Activated T-helper 1 cell treated with anti-CD3 and anti-CD28 coated beads, Interleukin-12 subunit alpha, Interleukin-12 subunit beta, Interleukin-2, Interleukin-4 antibody, amounts not matched to agents 30 ng/mL and 10 ng/mL and 1 ng/mL, durations not matched to agents 14 hours and 24 hours and 36 hours (primary cell): ENCODE measurements around the gene ZDHHC11B. TPM values are rescaled to one million over a fixed set of nuclear protein-coding genes. Genes with fewer than 3 reads are reported as not detected.
"Not testable (repeated sequence)": the region's sequence is repeated elsewhere in the genome, so short reads cannot be mapped to it uniquely, and the experiment has no call there.

ENCODE experiments used
- DNase-seq: peaks from one replicate; pipeline ENCODE4 v3.0.0; 2021; ENCODE audit warnings: low spot score
- H3K27ac Mint-ChIP-seq: one replicate; pipeline ENCODE4 v1.8.0; 2021; ENCODE audit warnings: mild to moderate bottlenecking, mixed read lengths
- H3K27me3 Mint-ChIP-seq: one replicate; pipeline ENCODE4 v1.8.0; 2022; ENCODE audit warnings: mild to moderate bottlenecking, moderate library complexity, mixed read lengths; ENCODE audit not compliant: insufficient read depth
- H3K36me3 Mint-ChIP-seq: one replicate; pipeline ENCODE4 v1.8.0; 2021; ENCODE audit warnings: low read depth, mixed read lengths
- H3K4me1 Mint-ChIP-seq: one replicate; pipeline ENCODE4 v1.8.0; 2021; ENCODE audit warnings: low read depth, mixed read lengths
- H3K4me3 Mint-ChIP-seq: one replicate; pipeline ENCODE4 v1.8.0; 2021; ENCODE audit warnings: mild to moderate bottlenecking, moderate library complexity, mixed read lengths
- H3K9me3 Mint-ChIP-seq: one replicate; pipeline ENCODE4 v1.8.0; 2021; ENCODE audit warnings: mixed read lengths
- intact Hi-C: fragments of 100-400 bp; cut with micrococcal nuclease; formaldehyde crosslinking; loops from one replicate; pipeline ENCODE4 v1.15.1; 2024
- total RNA-seq: library from RNA; stranded (reverse); gene quantifications from 2 replicates; pipeline ENCODE4 v1.2.3, GENCODE V29; 2022

The ZDHHC11B gene
- total RNA-seq, 1 donor from 2014 or later: not detected

DNA sequence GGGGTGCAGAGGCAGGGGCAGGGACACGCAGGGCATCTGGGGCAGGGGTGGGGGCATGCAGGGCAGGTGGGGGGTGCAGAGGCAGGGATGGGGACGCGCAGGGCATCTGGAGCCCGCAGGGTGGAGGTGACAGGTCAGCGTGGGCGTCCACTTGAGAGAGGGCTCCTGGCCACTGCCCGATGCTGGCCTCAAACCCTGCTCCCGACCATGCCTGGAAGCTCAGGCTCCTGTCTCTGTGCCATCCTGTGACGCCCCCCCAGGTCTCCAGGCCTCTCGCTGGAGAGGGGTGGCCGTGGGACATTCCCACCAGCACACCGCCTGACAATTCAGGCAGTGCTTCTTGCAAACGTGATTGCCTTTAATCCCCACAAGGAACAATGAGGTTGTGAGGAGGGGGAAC is 33.0 kb downstream of the ZDHHC11B start:
- intact Hi-C loops: no loop called here
- Mint-ChIP-seq H3K36me3 (no peaks in the 10 kb centered on the region), H3K9me3 (no peaks in the 10 kb centered on the region), H3K27ac (no peak overlapping the region), H3K27me3 (no peaks in the 10 kb centered on the region), H3K4me1 (no peaks in the 10 kb centered on the region), H3K4me3 (no peak overlapping the region)
- DNase-seq: no peak

- H3K9me3 Mint-ChIP-seq, H3K4me3 Mint-ChIP-seq, DNase-seq, H3K4me1 Mint-ChIP-seq, H3K27me3 Mint-ChIP-seq, intact Hi-C loops, H3K36me3 Mint-ChIP-seq, H3K27ac Mint-ChIP-seq: not testable (repeated sequence)
Measured at GRCh38 chr5:750226-750625, 34.3 kb downstream of the ZDHHC11B start.

GRCh38 chr5:749101-749670 is 35.3 kb downstream of the ZDHHC11B start:
- no peaks in the 10 kb centered on the region for H3K4me1 Mint-ChIP-seq
- H3K27ac Mint-ChIP-seq: no peak overlapping the region
- no peaks in the 10 kb centered on the region for H3K36me3 Mint-ChIP-seq
- no peaks in the 10 kb centered on the region for H3K27me3 Mint-ChIP-seq
- intact Hi-C loops: no loop called here
- no peak for DNase-seq
- H3K4me3 Mint-ChIP-seq: no peak overlapping the region
- no peaks in the 10 kb centered on the region for H3K9me3 Mint-ChIP-seq

- H3K9me3 Mint-ChIP-seq, H3K27ac Mint-ChIP-seq, H3K4me1 Mint-ChIP-seq, DNase-seq, H3K4me3 Mint-ChIP-seq, H3K36me3 Mint-ChIP-seq, intact Hi-C loops, H3K27me3 Mint-ChIP-seq: not testable (repeated sequence)
Measured at GRCh38 chr5:748011-748980, 36.2 kb downstream of the ZDHHC11B start.

GRCh38 chr5:747303-747844 is 37.2 kb downstream of the ZDHHC11B start:
- H3K36me3 Mint-ChIP-seq, intact Hi-C loops, DNase-seq, H3K27me3 Mint-ChIP-seq, H3K4me3 Mint-ChIP-seq, H3K4me1 Mint-ChIP-seq, H3K27ac Mint-ChIP-seq, H3K9me3 Mint-ChIP-seq: not testable (repeated sequence)

DNA sequence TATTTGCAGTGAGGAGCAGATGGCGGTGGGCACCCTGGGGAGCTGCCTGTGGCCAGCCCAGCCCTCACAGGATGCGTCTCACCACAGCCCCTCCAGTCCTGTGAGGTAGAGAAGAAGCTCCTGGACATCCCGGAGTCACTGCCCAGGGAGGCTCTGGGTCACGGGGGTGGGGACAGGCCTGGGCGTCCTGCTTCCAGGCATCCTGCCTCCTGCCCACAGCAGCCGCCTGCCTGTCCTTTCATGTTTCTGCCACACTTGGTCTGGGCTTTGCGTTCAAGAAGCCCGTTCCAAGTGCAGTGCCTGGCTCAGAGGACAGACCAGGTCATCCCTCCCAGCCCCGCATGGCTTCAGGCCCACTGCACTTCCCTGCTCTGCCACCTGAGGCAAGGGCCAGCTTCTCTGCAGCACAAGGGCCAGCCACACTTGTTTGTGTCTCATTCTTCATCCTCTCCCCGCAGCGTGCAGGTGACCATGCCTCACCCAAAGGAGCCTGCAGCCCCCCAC is 38.2 kb downstream of the ZDHHC11B start:
- Mint-ChIP-seq H3K4me1 (no peaks in the 10 kb centered on the region), H3K36me3 (no peaks in the 10 kb centered on the region), H3K9me3 (no peaks in the 10 kb centered on the region), H3K27me3 (peaks cover 2% of the 10 kb centered on the region), H3K27ac (no peak overlapping the region), H3K4me3 (no peak overlapping the region)
- intact Hi-C loops: no loop called here
- no peak for DNase-seq

DNA sequence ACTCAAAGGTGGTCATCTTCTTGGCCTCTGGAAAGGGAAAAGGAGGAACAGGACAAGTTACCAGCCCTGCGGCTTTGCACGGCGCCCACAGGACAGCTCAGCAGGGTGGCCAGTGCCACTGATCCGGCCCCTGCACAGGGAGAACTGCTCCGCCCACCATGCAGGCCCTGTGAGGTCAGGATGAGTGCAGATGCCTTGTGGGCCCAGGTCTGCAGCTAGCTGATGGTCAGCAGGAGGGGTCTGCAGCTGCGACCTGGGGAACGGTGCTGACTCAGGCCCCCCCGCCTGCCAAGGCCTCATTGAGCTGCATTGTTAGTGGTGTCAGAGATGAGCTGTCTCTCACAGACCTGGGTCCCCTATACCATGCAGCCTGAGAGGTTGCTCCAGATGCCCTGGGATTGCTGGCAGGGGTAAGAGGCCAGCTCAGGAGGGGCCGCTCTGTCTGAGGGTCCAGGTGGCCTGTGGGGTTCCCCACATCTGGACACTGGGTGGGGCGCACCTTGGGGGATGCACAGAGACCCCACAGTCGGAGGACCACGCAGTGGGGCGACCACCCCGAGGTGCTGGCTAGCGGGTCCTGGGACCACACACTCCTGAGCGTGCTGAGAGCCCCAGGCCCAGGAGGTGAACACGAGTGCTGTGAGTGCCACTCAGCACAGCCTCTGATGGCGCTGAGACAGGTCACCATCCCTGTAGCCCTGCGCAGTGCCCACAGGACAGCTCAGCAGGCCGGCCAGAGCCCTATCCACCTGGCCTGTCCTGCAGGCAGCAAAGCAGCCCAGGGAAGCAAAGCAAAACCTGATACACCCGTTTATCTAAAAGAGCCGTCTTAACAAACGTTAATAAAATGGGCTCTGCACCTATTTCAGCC is 39.0 kb downstream of the ZDHHC11B start:
- H3K4me1 Mint-ChIP-seq, H3K27me3 Mint-ChIP-seq, intact Hi-C loops, H3K4me3 Mint-ChIP-seq, H3K27ac Mint-ChIP-seq, DNase-seq, H3K36me3 Mint-ChIP-seq, H3K9me3 Mint-ChIP-seq: not testable (repeated sequence)

DNA sequence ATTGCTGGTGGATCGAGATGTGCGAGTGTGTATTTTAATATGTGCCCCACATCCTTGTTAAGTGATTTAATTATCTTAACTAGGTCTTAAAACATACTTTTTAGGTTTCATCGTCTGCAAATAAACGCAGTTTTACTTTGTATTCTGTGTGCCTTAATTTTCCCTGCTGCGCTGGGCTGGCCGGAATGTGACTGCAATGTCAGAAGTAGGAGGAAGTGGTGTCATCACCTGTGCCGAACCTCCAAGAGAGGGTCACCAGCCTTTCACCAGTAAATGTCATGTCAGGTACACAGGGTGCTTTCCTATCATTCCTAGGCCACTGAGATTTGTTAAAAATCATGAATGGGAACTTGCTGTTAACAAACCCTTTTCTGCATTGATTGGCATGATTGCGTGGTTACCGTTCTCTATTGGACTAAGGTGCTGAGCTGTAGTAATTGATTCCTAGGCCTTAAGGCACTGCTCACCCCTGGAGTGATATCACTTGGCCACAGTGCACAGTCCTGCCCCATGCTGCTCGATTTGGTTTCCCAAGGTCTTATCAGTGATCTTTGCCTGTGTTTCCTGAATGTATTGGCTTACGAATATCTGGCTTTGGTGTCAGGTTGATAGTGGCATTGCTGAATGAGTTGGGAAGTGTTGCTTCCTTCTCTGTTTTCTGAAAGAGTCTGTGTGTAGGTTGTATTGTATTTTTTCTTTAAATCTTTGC is 40.7 kb downstream of the ZDHHC11B start:
- H3K4me3 Mint-ChIP-seq, H3K4me1 Mint-ChIP-seq, intact Hi-C loops, H3K27ac Mint-ChIP-seq, H3K27me3 Mint-ChIP-seq, H3K36me3 Mint-ChIP-seq, DNase-seq, H3K9me3 Mint-ChIP-seq: not testable (repeated sequence)

DNA sequence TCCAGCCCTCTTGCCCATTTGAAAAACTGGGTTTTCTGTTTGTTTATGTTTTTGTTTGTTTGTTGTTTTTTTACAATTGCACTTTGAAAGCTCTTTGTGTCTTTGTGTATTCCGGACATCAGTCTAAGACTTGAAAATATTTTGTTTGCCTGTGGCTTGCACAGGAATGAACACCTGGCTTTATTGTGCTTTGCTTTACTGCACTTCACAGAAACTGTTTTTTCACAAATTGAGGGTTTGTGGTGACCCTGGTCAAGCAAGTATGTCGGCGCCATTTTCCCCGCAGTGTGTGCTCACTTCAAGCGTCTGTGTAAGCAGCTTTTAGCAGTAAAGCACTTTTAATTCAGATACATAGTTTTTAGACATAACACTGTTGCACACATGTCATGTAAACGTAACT is 42.3 kb downstream of the ZDHHC11B start:
- H3K27me3 Mint-ChIP-seq, H3K36me3 Mint-ChIP-seq, H3K9me3 Mint-ChIP-seq, H3K4me3 Mint-ChIP-seq, H3K4me1 Mint-ChIP-seq, DNase-seq, intact Hi-C loops, H3K27ac Mint-ChIP-seq: not testable (repeated sequence)

DNA sequence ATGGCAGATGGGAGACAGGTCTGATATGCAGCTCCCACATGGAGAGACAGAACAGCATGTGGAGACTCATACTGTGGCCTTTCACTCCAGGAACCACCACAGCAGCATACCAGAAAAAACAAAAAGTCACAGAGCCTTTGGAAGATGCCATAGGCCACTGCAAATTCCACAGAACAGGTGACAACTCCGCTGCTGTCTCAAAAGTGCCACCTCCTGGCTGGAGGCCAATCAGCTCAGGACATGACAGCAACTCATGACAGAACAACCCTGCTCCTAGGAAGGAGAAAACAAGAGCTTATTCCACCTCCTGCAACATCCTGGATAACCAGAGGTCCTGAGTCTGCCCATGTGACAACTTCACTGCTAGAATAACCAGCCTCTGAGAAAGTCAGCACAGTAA is 50.4 kb downstream of the ZDHHC11B start:
- DNase-seq, H3K4me1 Mint-ChIP-seq, H3K27me3 Mint-ChIP-seq, H3K9me3 Mint-ChIP-seq, H3K4me3 Mint-ChIP-seq, intact Hi-C loops, H3K36me3 Mint-ChIP-seq, H3K27ac Mint-ChIP-seq: not testable (repeated sequence)

GRCh38 chr5:732754-733454 is 51.6 kb downstream of the ZDHHC11B start:
- H3K27ac Mint-ChIP-seq, H3K4me1 Mint-ChIP-seq, H3K27me3 Mint-ChIP-seq, H3K36me3 Mint-ChIP-seq, H3K9me3 Mint-ChIP-seq, DNase-seq, intact Hi-C loops, H3K4me3 Mint-ChIP-seq: not testable (repeated sequence)

DNA sequence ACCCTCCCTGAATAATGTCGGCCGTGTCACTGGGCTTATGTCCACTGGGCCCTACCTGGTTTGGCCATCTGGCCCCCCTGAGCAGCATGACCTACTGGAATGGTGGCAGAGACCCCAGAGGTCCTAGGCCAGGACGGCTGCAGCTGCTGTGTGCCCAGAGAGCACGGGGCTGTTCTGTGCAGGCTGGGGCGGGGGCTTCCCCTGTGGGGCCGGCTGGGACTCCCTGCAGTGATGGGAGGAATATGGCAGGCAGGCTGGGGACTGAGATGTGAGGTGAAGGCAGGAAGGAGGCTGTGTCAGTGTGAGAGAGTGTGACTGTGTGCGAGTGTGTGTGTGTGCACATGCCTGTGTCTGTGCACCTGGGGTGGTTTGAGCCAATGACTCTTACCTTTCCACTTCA is 55.3 kb downstream of the ZDHHC11B start:
- H3K4me1 Mint-ChIP-seq, DNase-seq, H3K36me3 Mint-ChIP-seq, intact Hi-C loops, H3K4me3 Mint-ChIP-seq, H3K9me3 Mint-ChIP-seq, H3K27ac Mint-ChIP-seq, H3K27me3 Mint-ChIP-seq: not testable (repeated sequence)
